ENCODE results near the gene P4HA2.

DNA sequence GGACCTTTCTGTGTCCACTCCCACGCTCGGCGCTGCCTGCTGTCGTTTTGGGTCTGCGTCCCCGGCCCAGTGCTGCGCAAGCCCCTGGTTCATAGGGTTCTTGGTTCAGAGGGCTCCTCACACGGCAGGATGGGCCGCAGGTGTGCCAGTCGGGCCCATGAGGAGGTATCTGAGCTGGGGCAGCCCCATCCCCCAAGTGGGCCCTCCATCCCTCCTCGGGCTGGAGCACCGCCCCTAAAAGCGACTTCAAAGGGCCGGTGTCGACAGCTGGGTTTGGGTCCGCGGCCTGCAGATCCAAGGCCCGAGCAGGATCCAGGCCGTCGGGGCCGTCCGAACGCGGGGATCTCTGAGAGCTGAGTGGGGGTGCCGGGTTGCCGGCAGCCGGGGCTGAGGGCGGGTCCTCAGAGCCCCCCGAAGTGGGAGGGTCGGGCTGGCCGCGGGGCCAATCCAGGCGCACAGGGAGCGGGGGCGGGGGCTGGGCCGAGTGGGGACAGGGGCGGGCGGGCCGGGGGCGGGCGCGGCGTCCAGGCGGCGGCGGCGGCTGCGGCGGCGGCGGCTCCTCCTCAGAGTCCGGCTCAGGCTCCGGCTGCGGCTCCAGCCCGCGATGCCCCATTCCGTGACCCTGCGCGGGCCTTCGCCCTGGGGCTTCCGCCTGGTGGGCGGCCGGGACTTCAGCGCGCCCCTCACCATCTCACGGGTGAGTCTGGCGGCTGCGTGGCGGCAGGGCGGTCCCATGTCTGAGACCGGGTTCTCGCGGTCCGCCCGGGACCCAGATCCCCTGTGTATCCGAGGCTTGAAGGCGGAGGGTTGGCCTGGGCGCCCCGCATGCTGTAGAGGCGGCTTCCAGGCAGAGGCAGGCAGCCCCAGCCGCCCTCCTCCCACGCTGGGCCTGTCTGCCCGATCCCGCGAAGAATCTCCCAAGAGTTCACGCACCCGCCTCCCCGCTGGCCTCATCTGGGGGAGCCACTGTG lies 29.8 kb upstream of the P4HA2 start, which contains the start of gene PDLIM4:
- TF ChIP-seq, protein P1, sequence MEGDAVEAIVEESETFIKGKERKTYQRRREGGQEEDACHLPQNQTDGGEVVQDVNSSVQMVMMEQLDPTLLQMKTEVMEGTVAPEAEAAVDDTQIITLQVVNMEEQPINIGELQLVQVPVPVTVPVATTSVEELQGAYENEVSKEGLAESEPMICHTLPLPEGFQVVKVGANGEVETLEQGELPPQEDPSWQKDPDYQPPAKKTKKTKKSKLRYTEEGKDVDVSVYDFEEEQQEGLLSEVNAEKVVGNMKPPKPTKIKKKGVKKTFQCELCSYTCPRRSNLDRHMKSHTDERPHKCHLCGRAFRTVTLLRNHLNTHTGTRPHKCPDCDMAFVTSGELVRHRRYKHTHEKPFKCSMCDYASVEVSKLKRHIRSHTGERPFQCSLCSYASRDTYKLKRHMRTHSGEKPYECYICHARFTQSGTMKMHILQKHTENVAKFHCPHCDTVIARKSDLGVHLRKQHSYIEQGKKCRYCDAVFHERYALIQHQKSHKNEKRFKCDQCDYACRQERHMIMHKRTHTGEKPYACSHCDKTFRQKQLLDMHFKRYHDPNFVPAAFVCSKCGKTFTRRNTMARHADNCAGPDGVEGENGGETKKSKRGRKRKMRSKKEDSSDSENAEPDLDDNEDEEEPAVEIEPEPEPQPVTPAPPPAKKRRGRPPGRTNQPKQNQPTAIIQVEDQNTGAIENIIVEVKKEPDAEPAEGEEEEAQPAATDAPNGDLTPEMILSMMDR (IDR thresholded peaks at IDR 0.05) = no peak
- TF ChIP-seq POLR2A (IDR thresholded peaks at IDR 0.05) = no peak
